Measurements from ENCODE around the gene LHFPL6.

DNA sequence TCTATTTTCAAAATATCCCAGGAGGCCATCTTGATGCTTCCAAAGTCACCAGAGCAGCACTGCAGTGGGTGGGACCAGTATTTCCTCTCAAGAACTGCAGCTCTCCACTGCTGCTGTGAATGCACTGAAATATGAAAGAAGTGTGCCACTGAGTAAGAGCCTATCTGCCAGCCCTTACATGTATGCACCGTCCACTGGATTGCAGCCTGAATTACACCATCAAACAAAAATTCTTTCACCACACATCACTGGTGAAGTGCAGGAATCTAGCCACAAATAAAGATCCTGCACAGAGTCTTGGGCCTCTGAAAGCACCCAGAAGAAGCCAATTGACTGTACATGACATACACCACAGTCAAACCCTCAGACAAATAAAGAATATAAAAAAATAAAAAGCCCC, 249.0 kb downstream of the LHFPL6 start:
- TF ChIP-seq, protein P1, sequence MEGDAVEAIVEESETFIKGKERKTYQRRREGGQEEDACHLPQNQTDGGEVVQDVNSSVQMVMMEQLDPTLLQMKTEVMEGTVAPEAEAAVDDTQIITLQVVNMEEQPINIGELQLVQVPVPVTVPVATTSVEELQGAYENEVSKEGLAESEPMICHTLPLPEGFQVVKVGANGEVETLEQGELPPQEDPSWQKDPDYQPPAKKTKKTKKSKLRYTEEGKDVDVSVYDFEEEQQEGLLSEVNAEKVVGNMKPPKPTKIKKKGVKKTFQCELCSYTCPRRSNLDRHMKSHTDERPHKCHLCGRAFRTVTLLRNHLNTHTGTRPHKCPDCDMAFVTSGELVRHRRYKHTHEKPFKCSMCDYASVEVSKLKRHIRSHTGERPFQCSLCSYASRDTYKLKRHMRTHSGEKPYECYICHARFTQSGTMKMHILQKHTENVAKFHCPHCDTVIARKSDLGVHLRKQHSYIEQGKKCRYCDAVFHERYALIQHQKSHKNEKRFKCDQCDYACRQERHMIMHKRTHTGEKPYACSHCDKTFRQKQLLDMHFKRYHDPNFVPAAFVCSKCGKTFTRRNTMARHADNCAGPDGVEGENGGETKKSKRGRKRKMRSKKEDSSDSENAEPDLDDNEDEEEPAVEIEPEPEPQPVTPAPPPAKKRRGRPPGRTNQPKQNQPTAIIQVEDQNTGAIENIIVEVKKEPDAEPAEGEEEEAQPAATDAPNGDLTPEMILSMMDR (IDR thresholded peaks at IDR 0.05), result no peak
- TF ChIP-seq BHLHE40 (IDR thresholded peaks at IDR 0.05; ENCODE audit: low read depth, low read length) (no peak), CHD4 (IDR thresholded peaks at IDR 0.05; ENCODE audit: borderline replicate concordance) (no peak), KDM5A (IDR thresholded peaks at IDR 0.05) (no peak), FOSB (CRISPR knock-in tag; IDR thresholded peaks at IDR 0.05) (no peak), JUNB (IDR thresholded peaks at IDR 0.05) (no peak), CBX8 (IDR thresholded peaks at IDR 0.05) (no peak), ZC3H11A (IDR thresholded peaks at IDR 0.05) (no peak), EP300 (IDR thresholded peaks at IDR 0.05) (no peak)
- TF ChIP-seq, protein P2, sequence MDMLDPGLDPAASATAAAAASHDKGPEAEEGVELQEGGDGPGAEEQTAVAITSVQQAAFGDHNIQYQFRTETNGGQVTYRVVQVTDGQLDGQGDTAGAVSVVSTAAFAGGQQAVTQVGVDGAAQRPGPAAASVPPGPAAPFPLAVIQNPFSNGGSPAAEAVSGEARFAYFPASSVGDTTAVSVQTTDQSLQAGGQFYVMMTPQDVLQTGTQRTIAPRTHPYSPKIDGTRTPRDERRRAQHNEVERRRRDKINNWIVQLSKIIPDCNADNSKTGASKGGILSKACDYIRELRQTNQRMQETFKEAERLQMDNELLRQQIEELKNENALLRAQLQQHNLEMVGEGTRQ (IDR thresholded peaks at IDR 0.05), result no peak
